Activated CD8-positive, alpha-beta memory T cell treated with anti-CD3 and anti-CD28 coated beads, Interleukin-2, amount 10 ng/mL, durations not matched to agents 7 days and 5 days (primary cell): ENCODE data around the gene SLC15A4. TPM values are rescaled to one million over a fixed set of nuclear protein-coding genes. Genes with fewer than 3 reads are reported as not detected.

Experiments
- ATAC-seq: fragments of 150-1000 bp; cut with Tn5 transposase; one replicate; pipeline ENCODE4 v1.10.0; 2021; ENCODE audit warnings: moderate library complexity
- CTCF ChIA-PET: fragments of 350-600 bp; sonication (Branson Sonifier 250); formaldehyde crosslinking; loops from one replicate; lab custom pipeline; 2021; ENCODE audit warnings: antibody characterized with exemption; lab: Charles Lee
- DNase-seq: peaks from one replicate; pipeline ENCODE4 v3.0.0-alpha.2; 2020
- H3K27ac Mint-ChIP-seq: one replicate; pipeline ENCODE4 v1.8.0; 2021; ENCODE audit warnings: mild to moderate bottlenecking, mixed read lengths
- H3K27me3 Mint-ChIP-seq: one replicate; pipeline ENCODE4 v1.8.0; 2021; ENCODE audit warnings: mixed read lengths
- H3K36me3 Mint-ChIP-seq: one replicate; pipeline ENCODE4 v1.8.0; 2021; ENCODE audit warnings: mild to moderate bottlenecking, mixed read lengths
- H3K4me1 Mint-ChIP-seq: one replicate; pipeline ENCODE4 v1.8.0; 2021; ENCODE audit warnings: mixed read lengths
- H3K4me3 Mint-ChIP-seq: one replicate; pipeline ENCODE4 v1.8.0; 2021; ENCODE audit warnings: mild to moderate bottlenecking, moderate library complexity, mixed read lengths
- H3K9me3 Mint-ChIP-seq: one replicate; pipeline ENCODE4 v1.8.0; 2022; ENCODE audit warnings: low read depth, mixed read lengths
- total RNA-seq, 2 experiments: library from RNA; stranded (reverse); gene quantifications; one replicate each; pipeline ENCODE4 v1.2.3, GENCODE V29; 2021

The SLC15A4 gene
- total RNA-seq, 2 experiments from 2014 or later: 23.0 to 26.0 TPM

- peak overlapping the region; percentile 58 for H3K4me3 Mint-ChIP-seq
- no peaks in the 10 kb centered on the region for H3K9me3 Mint-ChIP-seq
- H3K27ac Mint-ChIP-seq: peak overlapping the region; percentile 87
- CTCF ChIA-PET: no interaction called here
- peaks cover 20% of the 10 kb centered on the region for H3K4me1 Mint-ChIP-seq
- H3K27me3 Mint-ChIP-seq: peaks cover 4% of the 10 kb centered on the region
- DNase-seq (no peak), ATAC-seq (peak; percentile 62)
- H3K36me3 Mint-ChIP-seq: peaks cover 4% of the 10 kb centered on the region
Measured at GRCh38 chr12:128830505-128830893, 6.7 kb upstream of the SLC15A4 start.

- Mint-ChIP-seq H3K27me3 (peaks cover 4% of the 10 kb centered on the region), H3K36me3 (peaks cover 4% of the 10 kb centered on the region), H3K4me1 (peaks cover 20% of the 10 kb centered on the region), H3K4me3 (peak overlapping the region; percentile 58), H3K9me3 (no peaks in the 10 kb centered on the region), H3K27ac (peak overlapping the region; percentile 87)
- CTCF ChIA-PET: no interaction called here
- peak; percentile 76 for ATAC-seq
- DNase-seq: peak; percentile 63
Measured at GRCh38 chr12:128829861-128830504, 6.2 kb upstream of the SLC15A4 start.

- ATAC-seq (no peak), DNase-seq (no peak)
- H3K27me3 Mint-ChIP-seq: peaks cover 4% of the 10 kb centered on the region
- CTCF ChIA-PET: no interaction called here
- H3K4me1 Mint-ChIP-seq: peaks cover 28% of the 10 kb centered on the region
- no peak overlapping the region for H3K27ac Mint-ChIP-seq
- H3K4me3 Mint-ChIP-seq: no peak overlapping the region
- H3K36me3 Mint-ChIP-seq: peaks cover 4% of the 10 kb centered on the region
- no peaks in the 10 kb centered on the region for H3K9me3 Mint-ChIP-seq
Measured at GRCh38 chr12:128827724-128828123, 4.0 kb upstream of the SLC15A4 start.

- H3K4me3 Mint-ChIP-seq: no peak overlapping the region
- ATAC-seq (no peak), DNase-seq (no peak)
- H3K4me1 Mint-ChIP-seq: peaks cover 40% of the 10 kb centered on the region
- peaks cover 15% of the 10 kb centered on the region for H3K36me3 Mint-ChIP-seq
- CTCF ChIA-PET: no interaction called here
- H3K9me3 Mint-ChIP-seq: no peaks in the 10 kb centered on the region
- no peak overlapping the region for H3K27ac Mint-ChIP-seq
- H3K27me3 Mint-ChIP-seq: peaks cover 4% of the 10 kb centered on the region
Measured at GRCh38 chr12:128825835-128826234, 2.1 kb upstream of the SLC15A4 start.

- ATAC-seq (peak; percentile 60), DNase-seq (peak; percentile 55)
- Mint-ChIP-seq H3K9me3 (no peaks in the 10 kb centered on the region), H3K4me1 (peaks cover 39% of the 10 kb centered on the region), H3K27ac (peak overlapping the region; percentile 76), H3K27me3 (no peaks in the 10 kb centered on the region), H3K36me3 (peaks cover 20% of the 10 kb centered on the region), H3K4me3 (peak overlapping the region; percentile 79)
- CTCF ChIA-PET: interaction anchor here (1.2 to 1.8 kb wide), 2 partner anchors 13 to 27 kb away, joined by 3 to 4 read pairs; no protein-coding TSS in a partner anchor
Measured at GRCh38 chr12:128823216-128823915, 392 bp downstream of the SLC15A4 start.

- Mint-ChIP-seq H3K36me3 (peaks cover 22% of the 10 kb centered on the region), H3K4me3 (peak overlapping the region; percentile 44), H3K27me3 (no peaks in the 10 kb centered on the region), H3K9me3 (no peaks in the 10 kb centered on the region), H3K4me1 (peaks cover 58% of the 10 kb centered on the region), H3K27ac (peak overlapping the region; percentile 75)
- ATAC-seq (no peak), DNase-seq (no peak)
- CTCF ChIA-PET: interaction anchor here (1.3 kb wide), 1 partner anchor 16 kb away, joined by 3 read pairs; no protein-coding TSS in a partner anchor
Measured at GRCh38 chr12:128820723-128821432, 2.9 kb downstream of the SLC15A4 start.

- no peaks in the 10 kb centered on the region for H3K9me3 Mint-ChIP-seq
- CTCF ChIA-PET: interaction anchor here (1.3 kb wide), 1 partner anchor 15 kb away, joined by 3 read pairs; no protein-coding TSS in a partner anchor
- ATAC-seq (no peak), DNase-seq (no peak)
- H3K27ac Mint-ChIP-seq: no peak overlapping the region
- H3K36me3 Mint-ChIP-seq: peaks cover 24% of the 10 kb centered on the region
- H3K27me3 Mint-ChIP-seq: no peaks in the 10 kb centered on the region
- no peak overlapping the region for H3K4me3 Mint-ChIP-seq
- H3K4me1 Mint-ChIP-seq: peaks cover 61% of the 10 kb centered on the region
Measured at GRCh38 chr12:128820253-128820652, 3.5 kb downstream of the SLC15A4 start.

- ATAC-seq (no peak), DNase-seq (no peak)
- no peaks in the 10 kb centered on the region for H3K27me3 Mint-ChIP-seq
- no peak overlapping the region for H3K4me3 Mint-ChIP-seq
- H3K27ac Mint-ChIP-seq: peak overlapping the region; percentile 24
- H3K9me3 Mint-ChIP-seq: no peaks in the 10 kb centered on the region
- peaks cover 62% of the 10 kb centered on the region for H3K4me1 Mint-ChIP-seq
- CTCF ChIA-PET: interaction anchor here (0.6 kb wide), 1 partner anchor 37 kb away, joined by 3 read pairs; no protein-coding TSS in a partner anchor
- peaks cover 29% of the 10 kb centered on the region for H3K36me3 Mint-ChIP-seq
Measured at GRCh38 chr12:128819293-128820144, 4.2 kb downstream of the SLC15A4 start.

- ATAC-seq: no peak
- DNase-seq: no peak
- Mint-ChIP-seq H3K36me3 (peaks cover 37% of the 10 kb centered on the region), H3K27me3 (no peaks in the 10 kb centered on the region), H3K4me3 (no peak overlapping the region), H3K4me1 (peaks cover 67% of the 10 kb centered on the region), H3K27ac (peak overlapping the region; percentile 62), H3K9me3 (no peaks in the 10 kb centered on the region)
- CTCF ChIA-PET: no interaction called here
Measured at GRCh38 chr12:128818065-128819022, 5.4 kb downstream of the SLC15A4 start.

GRCh38 chr12:128817111-128818015 is 6.4 kb downstream of the SLC15A4 start:
- Mint-ChIP-seq H3K27ac (peak overlapping the region; percentile 62), H3K9me3 (no peaks in the 10 kb centered on the region), H3K4me3 (peak overlapping the region; percentile 13), H3K4me1 (peaks cover 69% of the 10 kb centered on the region), H3K27me3 (no peaks in the 10 kb centered on the region), H3K36me3 (peaks cover 43% of the 10 kb centered on the region)
- ATAC-seq (peak; percentile 65), DNase-seq (no peak)
- CTCF ChIA-PET: no interaction called here

GRCh38 chr12:128816643-128816920 is 7.2 kb downstream of the SLC15A4 start:
- Mint-ChIP-seq H3K36me3 (peaks cover 43% of the 10 kb centered on the region), H3K27ac (no peak overlapping the region), H3K4me3 (no peak overlapping the region), H3K27me3 (no peaks in the 10 kb centered on the region), H3K4me1 (peaks cover 67% of the 10 kb centered on the region), H3K9me3 (no peaks in the 10 kb centered on the region)
- no peak for DNase-seq
- ATAC-seq: no peak
- CTCF ChIA-PET: no interaction called here
